Chondrocyte (in vitro differentiated cells): ENCODE data around the gene PGRMC2. TPM values are rescaled to one million over a fixed set of nuclear protein-coding genes. Genes with fewer than 3 reads are reported as not detected.

Experiments used
- DNase-seq: peaks from one replicate; pipeline ENCODE4 v3.0.0; 2021; ENCODE audit warnings: mixed read lengths, low spot score
- H3K27ac Mint-ChIP-seq: one replicate; pipeline ENCODE4 v1.8.0; 2021; ENCODE audit warnings: mild to moderate bottlenecking, moderate library complexity, mixed read lengths; ENCODE audit not compliant: unreplicated experiment
- H3K27me3 Mint-ChIP-seq: 2 replicates; pipeline ENCODE4 v1.8.0; 2021; ENCODE audit warnings: low read depth, mixed read lengths
- H3K36me3 Mint-ChIP-seq: 2 replicates; pipeline ENCODE4 v1.8.0; 2021; ENCODE audit warnings: low read depth, mixed read lengths
- H3K4me1 Mint-ChIP-seq: 2 replicates; pipeline ENCODE4 v1.8.0; 2021; ENCODE audit warnings: low read depth, mild to moderate bottlenecking, mixed read lengths
- H3K4me3 Mint-ChIP-seq: one replicate; pipeline ENCODE4 v1.8.0; 2021; ENCODE audit warnings: mild to moderate bottlenecking, moderate library complexity, mixed read lengths; ENCODE audit not compliant: unreplicated experiment
- H3K9me3 Mint-ChIP-seq: 2 replicates; pipeline ENCODE4 v1.8.0; 2021; ENCODE audit warnings: low read depth, mixed read lengths
- total RNA-seq: library from RNA; stranded (reverse); gene quantifications from 3 replicates; pipeline ENCODE4 v1.2.1, GENCODE V29; 2021
- TF ChIP-seq, protein P1 (sequence below): fragments of 200-600 bp; sonication (generic); IDR thresholded peaks from 2 replicates; pipeline ENCODE4 v1.5.0; 2021; ENCODE audit warnings: antibody characterized with exemption, mild to moderate bottlenecking, moderate library complexity

The PGRMC2 gene
- total RNA-seq, 1 donor from 2014 or later: 136 TPM

DNA sequence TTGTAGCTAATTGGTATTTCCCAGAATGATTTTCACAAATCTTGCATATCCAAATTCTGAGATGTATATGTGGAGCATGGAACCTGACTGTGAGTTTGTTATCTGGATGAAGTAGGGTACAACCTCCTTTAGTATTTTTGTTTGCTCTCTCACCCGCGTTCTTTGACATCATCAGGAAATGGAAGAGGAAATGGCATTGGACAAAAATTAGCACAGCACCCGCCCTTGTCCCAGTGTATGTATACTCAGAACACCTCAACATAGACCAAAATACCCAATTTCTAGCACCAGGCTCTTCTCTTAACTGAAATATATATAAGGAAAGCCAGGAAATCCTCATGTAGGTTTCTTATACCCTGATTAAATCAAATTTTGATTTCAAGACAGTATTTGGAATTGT, 6.9 kb upstream of the PGRMC2 start:
- Mint-ChIP-seq H3K9me3 (no peaks in the 10 kb centered on the region), H3K27me3 (no peaks in the 10 kb centered on the region), H3K4me3 (no peak overlapping the region), H3K4me1 (peaks cover 1% of the 10 kb centered on the region), H3K36me3 (peaks cover 5% of the 10 kb centered on the region), H3K27ac (no peak overlapping the region)
- TF ChIP-seq, protein P1, sequence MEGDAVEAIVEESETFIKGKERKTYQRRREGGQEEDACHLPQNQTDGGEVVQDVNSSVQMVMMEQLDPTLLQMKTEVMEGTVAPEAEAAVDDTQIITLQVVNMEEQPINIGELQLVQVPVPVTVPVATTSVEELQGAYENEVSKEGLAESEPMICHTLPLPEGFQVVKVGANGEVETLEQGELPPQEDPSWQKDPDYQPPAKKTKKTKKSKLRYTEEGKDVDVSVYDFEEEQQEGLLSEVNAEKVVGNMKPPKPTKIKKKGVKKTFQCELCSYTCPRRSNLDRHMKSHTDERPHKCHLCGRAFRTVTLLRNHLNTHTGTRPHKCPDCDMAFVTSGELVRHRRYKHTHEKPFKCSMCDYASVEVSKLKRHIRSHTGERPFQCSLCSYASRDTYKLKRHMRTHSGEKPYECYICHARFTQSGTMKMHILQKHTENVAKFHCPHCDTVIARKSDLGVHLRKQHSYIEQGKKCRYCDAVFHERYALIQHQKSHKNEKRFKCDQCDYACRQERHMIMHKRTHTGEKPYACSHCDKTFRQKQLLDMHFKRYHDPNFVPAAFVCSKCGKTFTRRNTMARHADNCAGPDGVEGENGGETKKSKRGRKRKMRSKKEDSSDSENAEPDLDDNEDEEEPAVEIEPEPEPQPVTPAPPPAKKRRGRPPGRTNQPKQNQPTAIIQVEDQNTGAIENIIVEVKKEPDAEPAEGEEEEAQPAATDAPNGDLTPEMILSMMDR: no peak
- DNase-seq: no peak

DNA sequence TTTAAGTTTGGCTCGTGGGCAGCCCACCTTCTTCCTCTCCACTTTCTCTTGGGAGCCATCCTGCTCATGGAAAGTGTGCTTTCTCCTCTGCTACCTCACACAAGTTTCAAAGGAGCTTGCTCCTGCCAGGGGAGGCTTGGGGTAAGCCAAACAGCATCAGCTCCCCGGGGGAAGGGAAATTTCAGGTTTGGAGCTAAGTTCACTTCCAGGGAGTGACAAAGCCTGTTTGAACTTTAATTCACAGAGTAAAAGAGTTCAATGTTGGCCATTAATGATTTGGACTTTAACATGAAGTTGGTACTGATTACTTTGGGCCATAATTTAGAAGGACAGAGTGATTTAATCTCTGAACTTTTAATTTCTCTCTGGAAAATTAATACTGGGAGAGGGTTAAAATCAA, 4.7 kb upstream of the PGRMC2 start:
- Mint-ChIP-seq H3K4me1 (peaks cover 8% of the 10 kb centered on the region), H3K4me3 (no peak overlapping the region), H3K36me3 (peaks cover 3% of the 10 kb centered on the region), H3K9me3 (no peaks in the 10 kb centered on the region), H3K27me3 (no peaks in the 10 kb centered on the region), H3K27ac (no peak overlapping the region)
- TF ChIP-seq, protein P1: no peak
- no peak for DNase-seq

DNA sequence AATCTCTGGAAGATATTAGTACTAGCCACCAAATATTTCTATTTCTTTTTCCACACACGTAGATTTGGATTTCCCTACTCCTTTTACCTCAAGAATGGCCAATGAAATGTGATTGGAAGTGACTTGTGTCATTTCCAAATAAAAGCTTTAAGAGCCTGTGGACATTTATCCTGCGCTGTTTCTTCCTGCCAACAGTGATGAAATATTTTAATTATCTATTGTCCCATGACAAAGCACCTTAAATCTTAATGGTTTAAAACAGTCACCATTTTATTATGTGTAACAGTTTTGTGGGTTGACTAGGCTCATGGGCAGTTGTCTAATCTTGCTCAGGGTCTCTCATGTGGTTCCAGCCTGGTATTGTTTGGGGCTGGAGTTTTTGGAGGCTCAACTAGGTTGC, 3.5 kb upstream of the PGRMC2 start:
- H3K4me1 Mint-ChIP-seq: peaks cover 8% of the 10 kb centered on the region
- H3K27me3 Mint-ChIP-seq: no peaks in the 10 kb centered on the region
- no peak overlapping the region for H3K4me3 Mint-ChIP-seq
- TF ChIP-seq, protein P1: no peak
- no peak overlapping the region for H3K27ac Mint-ChIP-seq
- DNase-seq: no peak
- H3K36me3 Mint-ChIP-seq: peaks cover 4% of the 10 kb centered on the region
- H3K9me3 Mint-ChIP-seq: no peaks in the 10 kb centered on the region

DNA sequence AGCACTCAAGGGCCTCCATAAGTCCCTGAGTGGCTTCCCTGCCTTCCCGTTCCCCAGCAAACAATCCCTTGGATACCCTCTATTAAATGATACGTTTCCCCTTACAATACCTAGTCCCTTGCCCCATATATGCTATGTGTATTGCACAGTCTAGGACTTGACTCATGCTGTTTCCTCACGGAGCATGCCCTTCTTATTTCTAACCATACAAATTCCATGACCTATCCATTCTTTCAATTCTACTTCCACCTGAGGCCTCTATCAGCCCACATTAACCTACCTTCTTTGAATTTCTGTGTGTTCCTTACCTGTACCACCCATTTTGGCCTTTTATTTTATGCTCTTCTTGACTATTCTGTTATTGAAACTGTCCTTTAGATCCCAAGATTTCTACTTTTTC, 2.9 kb upstream of the PGRMC2 start:
- H3K4me1 Mint-ChIP-seq: peaks cover 13% of the 10 kb centered on the region
- peaks cover 4% of the 10 kb centered on the region for H3K36me3 Mint-ChIP-seq
- H3K4me3 Mint-ChIP-seq: no peak overlapping the region
- H3K27me3 Mint-ChIP-seq: no peaks in the 10 kb centered on the region
- TF ChIP-seq, protein P1: no peak
- no peaks in the 10 kb centered on the region for H3K9me3 Mint-ChIP-seq
- no peak overlapping the region for H3K27ac Mint-ChIP-seq
- DNase-seq: no peak

DNA sequence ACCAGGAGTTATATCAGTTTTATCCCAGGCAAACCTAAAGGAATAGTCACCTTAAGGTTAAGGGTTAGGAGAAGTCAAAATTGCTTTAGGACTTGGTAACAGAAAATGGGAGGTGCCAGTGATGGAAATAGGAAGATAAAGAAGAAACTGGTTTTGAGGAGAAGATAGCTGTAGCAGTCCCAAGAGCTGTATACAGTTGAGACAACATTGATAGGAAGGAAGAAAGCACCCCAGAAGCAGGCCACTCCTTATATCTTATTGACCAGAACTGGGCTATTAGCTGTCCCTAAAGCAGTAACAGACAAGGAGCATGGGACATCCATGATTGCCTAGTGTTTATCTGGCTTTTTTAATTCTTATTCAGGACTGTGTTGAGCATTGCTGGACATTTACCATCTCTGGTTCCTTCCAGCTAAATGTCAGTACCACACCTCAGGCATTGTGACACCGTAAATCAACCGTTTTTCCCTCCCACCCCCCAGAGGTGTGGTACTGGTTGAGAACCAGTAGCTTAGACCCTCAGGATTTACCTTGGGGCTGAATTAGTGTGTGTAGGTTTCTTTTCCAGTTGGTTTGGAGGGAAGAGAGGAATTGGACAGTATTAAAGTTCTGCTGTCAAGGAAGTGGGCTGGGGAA, 2.0 kb upstream of the PGRMC2 start:
- TF ChIP-seq, protein P1: no peak
- no peaks in the 10 kb centered on the region for H3K27me3 Mint-ChIP-seq
- DNase-seq: no peak
- H3K27ac Mint-ChIP-seq: no peak overlapping the region
- H3K4me3 Mint-ChIP-seq: no peak overlapping the region
- H3K9me3 Mint-ChIP-seq: no peaks in the 10 kb centered on the region
- H3K36me3 Mint-ChIP-seq: peaks cover 4% of the 10 kb centered on the region
- peaks cover 22% of the 10 kb centered on the region for H3K4me1 Mint-ChIP-seq
